Fibroblast of lung (primary cell): ENCODE measurements around the gene ZKSCAN3. TPM values are rescaled to one million over a fixed set of nuclear protein-coding genes. Genes with fewer than 3 reads are reported as not detected.
"Not testable (repeated sequence)": the region's sequence is repeated elsewhere in the genome, so short reads cannot be mapped to it uniquely, and the experiment has no call there.

ENCODE experiments used
- DNase-seq, 2 donors: peaks; one replicate each; pipeline versions ENCODE4 v3.0.0 to v3.0.0-alpha.2; 2010; ENCODE audit warnings: low read depth in 2 of 2
- H2AFZ ChIP-seq: 2 replicates; pipeline ENCODE4 v1.5.1; 2012; ENCODE audit warnings: low read length, control low read depth, inconsistent platforms
- H3K27ac ChIP-seq: 2 replicates; pipeline ENCODE4 v1.5.1; 2011; ENCODE audit warnings: low read length, control low read depth; ENCODE audit not compliant: insufficient read depth
- H3K27me3 ChIP-seq: 2 replicates; pipeline ENCODE4 v1.5.1; 2011; ENCODE audit warnings: mild to moderate bottlenecking, low read length; ENCODE audit not compliant: control insufficient read depth, insufficient read depth
- H3K36me3 ChIP-seq: 2 replicates; pipeline ENCODE4 v1.5.1; 2011; ENCODE audit warnings: low read length; ENCODE audit not compliant: control insufficient read depth, insufficient read depth
- H3K4me1 ChIP-seq: 2 replicates; pipeline ENCODE4 v1.5.1; 2011; ENCODE audit warnings: low read length; ENCODE audit not compliant: control insufficient read depth, insufficient read depth; ENCODE audit errors: extremely low read depth
- H3K4me2 ChIP-seq: 2 replicates; pipeline ENCODE4 v1.5.1; 2011; ENCODE audit warnings: low read length, control low read depth; ENCODE audit not compliant: insufficient read depth; ENCODE audit errors: extremely low read depth
- H3K4me3 ChIP-seq, 4 experiments: fragments of 200-600 bp in 1 of 4; sonication (generic) in 1 of 4; replicated peaks in 1 of 4; 2 replicates each; pipeline ENCODE4 v1.5.1; 2011 to 2016; ENCODE audit warnings: low read length in 4 of 4, low read depth in 3 of 4, mild to moderate bottlenecking in 3 of 4, control low read depth in 2 of 4, inconsistent platforms in 1 of 4, mixed read lengths in 1 of 4; ENCODE audit not compliant: insufficient read depth in 1 of 4; ENCODE audit errors: control extremely low read depth in 1 of 4
- H3K79me2 ChIP-seq: 2 replicates; pipeline ENCODE4 v1.5.1; 2012; ENCODE audit warnings: mild to moderate bottlenecking, low read length, inconsistent platforms; ENCODE audit not compliant: control insufficient read depth, insufficient read depth
- H3K9ac ChIP-seq: 2 replicates; pipeline ENCODE4 v1.5.1; 2011; ENCODE audit warnings: mild to moderate bottlenecking, low read length, control low read depth; ENCODE audit not compliant: insufficient read depth
- H3K9me3 ChIP-seq: 2 replicates; pipeline ENCODE4 v1.5.1; 2012; ENCODE audit warnings: low read depth, low read length; ENCODE audit not compliant: control insufficient read depth, insufficient read depth
- H4K20me1 ChIP-seq: 2 replicates; pipeline ENCODE4 v1.5.1; 2011; ENCODE audit warnings: low read length; ENCODE audit not compliant: control insufficient read depth, insufficient read depth; ENCODE audit errors: extremely low read depth
- EZH2 ChIP-seq: IDR thresholded peaks from 2 replicates; pipeline ENCODE4 v1.5.1; 2012; ENCODE audit warnings: low read length, control low read depth, mild to moderate bottlenecking; ENCODE audit errors: missing control alignments
- polyA plus RNA-seq, 2 donors: library from polyadenylated mRNA; depleted of rRNA in 1 of 2; stranded (reverse) in 1 of 2; unstranded in 1 of 2; fragments of >200 nt; gene quantifications; 2 replicates each; pipeline ENCODE4 v1.2.1, GENCODE V29; 2011 to 2012; ENCODE audit warnings: missing spikeins in 1 of 2
- total RNA-seq: library from RNA; depleted of rRNA; stranded (reverse); fragments of >200 nt; gene quantifications from 2 replicates; pipeline ENCODE4 v1.2.1, GENCODE V29; 2014
- TF ChIP-seq, protein P1 (sequence below), 2 donors: IDR thresholded peaks in 1 of 2; conservative IDR thresholded peaks in 1 of 2; 1 replicate in 1 of 2; 2 replicates in 1 of 2; pipeline ENCODE4 v1.5.1; 2011 to 2012; ENCODE audit warnings: low read length in 2 of 2, control low read depth in 1 of 2, inconsistent platforms in 1 of 2, low read depth in 1 of 2, mild to moderate bottlenecking in 1 of 2

ZKSCAN3 gene
- total and polyA plus RNA-seq, 2 donors (not counting 1 experiment from before 2014, with no cell fraction given), result 3.9 to 6.9 TPM

DNA sequence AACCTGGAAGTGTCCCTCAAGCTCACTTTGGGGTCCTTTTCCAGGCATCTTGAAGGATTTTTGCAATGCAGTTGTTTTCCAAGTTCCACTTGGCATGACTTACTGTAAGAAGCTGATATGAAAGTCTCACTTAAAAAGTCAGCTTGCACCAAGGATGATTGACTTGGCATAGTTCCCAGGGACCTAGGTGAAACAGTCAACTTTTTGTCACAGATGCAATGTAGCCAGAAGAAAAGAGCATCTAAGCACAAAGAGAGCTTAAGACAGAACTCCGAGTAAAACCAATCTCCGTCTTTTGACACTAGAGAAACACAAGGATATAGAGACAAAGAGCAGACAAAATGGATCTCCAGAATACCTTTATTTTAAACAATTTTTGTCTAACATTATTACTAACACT, 52.5 kb downstream of the ZKSCAN3 start:
- no peaks in the 10 kb centered on the region for H3K9me3 ChIP-seq
- no peak overlapping the region for H3K9ac ChIP-seq
- H4K20me1 ChIP-seq, result no peaks in the 10 kb centered on the region
- H3K27ac ChIP-seq, result no peak overlapping the region
- no peak for TF ChIP-seq EZH2
- TF ChIP-seq, protein P1, sequence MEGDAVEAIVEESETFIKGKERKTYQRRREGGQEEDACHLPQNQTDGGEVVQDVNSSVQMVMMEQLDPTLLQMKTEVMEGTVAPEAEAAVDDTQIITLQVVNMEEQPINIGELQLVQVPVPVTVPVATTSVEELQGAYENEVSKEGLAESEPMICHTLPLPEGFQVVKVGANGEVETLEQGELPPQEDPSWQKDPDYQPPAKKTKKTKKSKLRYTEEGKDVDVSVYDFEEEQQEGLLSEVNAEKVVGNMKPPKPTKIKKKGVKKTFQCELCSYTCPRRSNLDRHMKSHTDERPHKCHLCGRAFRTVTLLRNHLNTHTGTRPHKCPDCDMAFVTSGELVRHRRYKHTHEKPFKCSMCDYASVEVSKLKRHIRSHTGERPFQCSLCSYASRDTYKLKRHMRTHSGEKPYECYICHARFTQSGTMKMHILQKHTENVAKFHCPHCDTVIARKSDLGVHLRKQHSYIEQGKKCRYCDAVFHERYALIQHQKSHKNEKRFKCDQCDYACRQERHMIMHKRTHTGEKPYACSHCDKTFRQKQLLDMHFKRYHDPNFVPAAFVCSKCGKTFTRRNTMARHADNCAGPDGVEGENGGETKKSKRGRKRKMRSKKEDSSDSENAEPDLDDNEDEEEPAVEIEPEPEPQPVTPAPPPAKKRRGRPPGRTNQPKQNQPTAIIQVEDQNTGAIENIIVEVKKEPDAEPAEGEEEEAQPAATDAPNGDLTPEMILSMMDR (conservative IDR thresholded peaks at IDR 0.05 in 1 of 2, IDR thresholded peaks at IDR 0.05 in 1 of 2; ENCODE audit: low read depth in 1 of 2, low read length in 2 of 2), result no peak
- H3K36me3 ChIP-seq, result peaks cover 2% of the 10 kb centered on the region
- no peaks in the 10 kb centered on the region for H3K27me3 ChIP-seq
- no peak overlapping the region for H3K4me2 ChIP-seq
- no peak overlapping the region for H3K4me3 ChIP-seq
- H3K79me2 ChIP-seq, result peaks cover 18% of the 10 kb centered on the region
- peaks cover 4% of the 10 kb centered on the region for H3K4me1 ChIP-seq
- no peak for DNase-seq
- no peak overlapping the region for H2AFZ ChIP-seq

DNA sequence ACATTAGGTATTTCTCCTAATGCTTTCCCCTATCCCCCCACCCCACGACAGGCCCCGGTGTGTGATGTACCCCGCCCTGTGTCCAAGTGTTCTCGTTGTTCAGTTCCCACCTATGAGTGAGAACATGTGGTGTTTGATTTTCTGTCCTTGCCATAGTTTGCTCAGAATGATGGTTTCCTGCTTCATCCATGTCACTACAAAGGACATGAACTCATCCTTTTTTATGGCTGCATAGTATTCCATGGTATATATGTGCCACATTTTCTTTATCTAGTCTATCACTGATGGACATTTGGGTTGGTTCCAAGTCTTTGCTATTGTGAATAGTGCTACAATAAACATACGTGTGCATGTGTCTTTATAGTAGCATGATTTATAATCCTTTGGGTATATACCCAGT, 54.2 kb downstream of the ZKSCAN3 start:
- H2AFZ ChIP-seq, H3K79me2 ChIP-seq, H3K9me3 ChIP-seq, H3K27me3 ChIP-seq, DNase-seq, H3K4me1 ChIP-seq, H4K20me1 ChIP-seq, H3K36me3 ChIP-seq, H3K4me2 ChIP-seq, H3K9ac ChIP-seq, H3K4me3 ChIP-seq, H3K27ac ChIP-seq: not testable (repeated sequence)

DNA sequence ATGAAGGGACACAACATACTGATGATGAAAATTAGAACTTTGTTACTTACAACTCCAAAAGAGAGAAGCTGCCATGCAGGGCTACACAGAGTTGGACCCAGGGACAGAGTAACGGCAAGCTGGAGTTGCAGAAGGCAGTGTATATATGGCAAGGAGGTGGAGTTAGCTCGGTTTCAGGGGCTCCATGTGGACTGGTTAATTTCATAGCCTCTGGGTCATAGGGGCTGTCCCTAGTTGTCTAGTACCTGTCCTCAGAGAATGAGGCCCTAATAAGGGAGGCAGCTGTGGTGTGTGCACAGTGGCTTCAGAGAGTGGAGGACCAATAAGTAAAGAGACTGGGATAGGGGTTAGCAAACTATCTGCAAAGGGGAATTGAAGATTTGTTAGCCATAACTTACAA, 57.7 kb downstream of the ZKSCAN3 start:
- TF ChIP-seq, protein P1 (conservative IDR thresholded peaks at IDR 0.05 in 1 of 2, IDR thresholded peaks at IDR 0.05 in 1 of 2; ENCODE audit: low read depth in 1 of 2, low read length in 2 of 2), result no peak
- TF ChIP-seq EZH2, result no peak
- Histone ChIP-seq H3K27me3 (no peaks in the 10 kb centered on the region), H3K9ac (no peak overlapping the region), H3K27ac (no peak overlapping the region), H3K9me3 (no peaks in the 10 kb centered on the region), H3K4me2 (no peak overlapping the region), H2AFZ (no peak overlapping the region), H4K20me1 (no peaks in the 10 kb centered on the region), H3K4me3 (no peak overlapping the region), H3K36me3 (no peaks in the 10 kb centered on the region), H3K79me2 (no peaks in the 10 kb centered on the region), H3K4me1 (no peaks in the 10 kb centered on the region)
- DNase-seq, result no peak
